HG03135 (cell line): Measurements from ENCODE around the gene TEKTIP1.
A peak's percentile ranks its signal among the peaks of the same experiment; 100 is the strongest.
"Not testable (repeated sequence)": the region's sequence is repeated elsewhere in the genome, so short reads cannot be mapped to it uniquely, and the experiment has no call there.

Experiments used
- ATAC-seq: cut with Tn5 transposase; IDR thresholded peaks from one replicate; pipeline ENCODE4 v1.9.1; 2021; ENCODE audit warnings: mild to moderate bottlenecking, moderate library complexity; ENCODE audit not compliant: unreplicated experiment

The TEKTIP1 gene

GRCh38 chr19:3556423-3556977, 17.5 kb downstream of the TEKTIP1 start:
- ATAC-seq: no peak

- ATAC-seq: peak; percentile 34
Measured at GRCh38 chr19:3556978-3557460, 18.0 kb downstream of the TEKTIP1 start.

GRCh38 chr19:3557461-3558248, 18.7 kb downstream of the TEKTIP1 start, which contains the start of gene MFSD12:
MFSD12 (minus strand) TSS chr19:3557586; CDS start chr19:3557403, 183 bp downstream.
- peak; percentile 83 for ATAC-seq

DNA sequence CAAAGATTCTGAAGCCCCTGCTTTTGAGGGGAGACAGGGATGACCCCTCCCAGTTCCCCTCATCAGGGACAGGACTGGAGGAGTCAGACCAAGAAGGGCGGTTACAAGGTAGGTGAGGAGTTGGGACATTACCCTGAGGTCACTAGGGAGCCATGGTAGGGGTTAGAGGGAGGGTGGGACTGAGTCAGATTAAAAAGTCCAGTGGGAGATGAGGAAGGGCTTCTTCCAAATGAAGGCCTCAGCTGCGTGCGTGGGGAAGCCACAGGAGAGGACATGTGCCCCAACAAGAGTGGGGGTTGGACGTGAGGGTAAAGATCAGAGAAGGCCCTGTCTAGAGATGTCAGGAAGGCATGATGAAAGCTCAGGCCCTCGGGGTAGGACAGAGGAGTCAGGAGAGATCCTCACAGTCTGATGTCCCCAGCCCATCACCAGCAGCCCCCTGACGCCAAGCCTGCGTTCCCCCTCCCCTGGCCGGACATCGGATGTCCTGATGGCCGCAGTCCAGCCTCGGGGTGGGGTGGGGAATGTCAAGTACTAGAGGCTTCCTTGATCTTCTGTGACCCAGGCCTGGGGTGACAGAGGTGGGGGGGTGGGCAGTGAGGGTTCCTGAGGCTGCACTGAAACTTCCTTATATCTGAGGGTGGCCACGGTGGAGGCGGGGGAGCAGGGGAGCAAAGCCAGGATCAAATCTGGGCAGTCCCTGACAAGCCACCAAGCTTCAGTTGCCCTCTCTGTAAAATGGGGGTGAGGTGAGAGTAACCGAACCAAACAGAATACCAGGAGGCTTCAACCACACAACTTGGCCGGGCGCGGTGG, 24.9 kb downstream of the TEKTIP1 start:
- no peak for ATAC-seq

DNA sequence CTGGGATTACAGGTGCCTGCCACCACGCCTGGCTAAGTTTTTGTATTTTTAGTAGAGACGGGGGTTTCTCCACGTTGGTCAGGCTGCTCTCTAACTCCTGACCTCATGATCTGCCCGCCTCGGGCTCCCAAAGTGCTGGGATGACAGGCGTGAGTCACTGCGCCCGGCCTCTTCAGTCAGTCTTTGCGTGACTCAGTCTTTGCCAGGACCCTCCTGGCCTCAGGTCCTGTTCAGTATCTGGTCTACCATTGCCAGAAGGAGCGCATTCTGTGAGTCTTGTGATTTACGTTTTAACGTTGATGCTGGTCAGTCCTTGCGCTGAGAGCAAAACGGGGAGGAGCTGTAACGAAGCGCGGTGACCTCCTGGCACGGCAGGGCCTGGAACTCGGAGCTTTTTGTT, 26.2 kb downstream of the TEKTIP1 start:
- ATAC-seq: no peak

GRCh38 chr19:3570042-3570441, 31.1 kb downstream of the TEKTIP1 start:
- not testable (repeated sequence) for ATAC-seq

DNA sequence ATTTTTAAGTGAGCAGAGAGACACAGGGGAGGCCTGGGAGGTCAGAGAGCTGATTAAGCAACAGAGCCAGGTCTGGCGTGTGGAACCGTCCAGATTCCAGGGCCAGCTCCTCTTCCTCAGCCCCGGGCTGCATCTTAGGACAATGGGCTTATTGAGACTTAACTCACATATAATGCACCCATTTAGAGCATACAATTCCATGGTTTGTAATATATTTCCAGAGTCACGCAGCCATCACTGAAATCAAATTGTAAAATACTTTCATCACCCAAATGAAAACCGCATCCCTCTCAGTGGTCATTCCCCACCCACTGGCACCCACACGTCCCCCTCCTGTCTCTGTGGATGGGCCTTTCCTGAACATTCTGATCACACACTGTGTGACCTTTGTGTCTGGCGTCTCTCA, 31.6 kb downstream of the TEKTIP1 start:
- no peak for ATAC-seq

GRCh38 chr19:3572132-3572854, 33.3 kb downstream of the TEKTIP1 start:
- ATAC-seq: peak; percentile 88

DNA sequence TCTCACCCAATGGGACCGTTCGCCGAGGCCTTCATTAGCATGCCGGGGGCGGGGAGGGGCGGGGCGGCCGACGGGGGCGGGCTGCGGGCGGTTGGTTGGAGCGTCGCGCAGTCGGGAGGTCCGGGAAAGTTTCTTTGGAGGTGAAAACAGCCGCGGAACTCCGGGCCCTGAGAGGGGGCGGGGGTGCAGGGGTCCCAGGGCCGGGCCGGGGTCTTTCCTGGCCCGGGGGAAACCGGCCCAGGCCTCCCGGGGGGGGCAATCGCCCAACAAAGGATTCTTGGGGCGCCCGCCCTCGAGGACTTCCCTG, 33.8 kb downstream of the TEKTIP1 start, which contains the start of gene HMG20B:
HMG20B (plus strand) TSS at position 90 of the 307 bp plus-strand sequence. CDS start 366 bp downstream, outside the sequence.
- ATAC-seq: no peak

DNA sequence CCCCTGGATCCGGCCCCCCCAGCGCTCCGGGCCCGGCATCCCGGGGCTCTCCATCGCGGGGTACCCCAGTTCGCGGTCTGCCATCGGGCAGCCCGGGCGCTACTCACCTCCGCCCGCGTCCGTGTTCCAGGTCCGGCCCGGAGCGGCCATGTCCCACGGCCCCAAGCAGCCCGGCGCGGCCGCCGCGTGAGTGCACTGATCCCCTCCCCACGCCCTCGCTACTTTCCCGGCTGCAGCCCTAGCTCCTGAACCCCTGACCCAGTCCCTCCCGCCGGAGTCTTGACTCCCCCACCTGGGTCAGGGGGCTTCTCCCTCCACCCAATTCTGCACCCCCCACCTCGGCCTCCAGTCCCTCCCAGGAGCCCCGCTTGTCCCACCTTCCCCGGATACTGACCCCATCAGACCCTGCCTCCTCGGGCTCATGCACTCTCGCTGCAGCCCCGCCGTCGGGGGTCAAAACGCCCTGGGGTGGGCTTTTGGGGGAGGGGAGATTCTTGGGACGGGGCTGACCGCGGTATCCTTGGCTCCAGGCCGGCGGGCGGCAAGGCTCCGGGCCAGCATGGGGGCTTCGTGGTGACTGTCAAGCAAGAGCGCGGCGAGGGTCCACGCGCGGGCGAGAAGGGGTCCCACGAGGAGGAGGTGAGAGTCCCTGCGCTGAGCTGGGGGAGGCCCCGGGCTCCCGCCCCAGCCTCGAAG, 34.3 kb downstream of the TEKTIP1 start:
- peak; percentile 20 for ATAC-seq

GRCh38 chr19:3573858-3574637, 35.1 kb downstream of the TEKTIP1 start:
- no peak for ATAC-seq

- ATAC-seq: no peak
Measured at GRCh38 chr19:3575260-3575741, 36.3 kb downstream of the TEKTIP1 start.

GRCh38 chr19:3575949-3576673, 37.1 kb downstream of the TEKTIP1 start:
- no peak for ATAC-seq

GRCh38 chr19:3576696-3577443, 37.9 kb downstream of the TEKTIP1 start:
- no peak for ATAC-seq

- no peak for ATAC-seq
Measured at GRCh38 chr19:3577723-3578344, 38.9 kb downstream of the TEKTIP1 start.

GRCh38 chr19:3578390-3578789, 39.4 kb downstream of the TEKTIP1 start:
- no peak for ATAC-seq

- no peak for ATAC-seq
Measured at GRCh38 chr19:3580156-3580934, 41.4 kb downstream of the TEKTIP1 start.
